HepG2 (cell line): Measurements from ENCODE around the gene ATRIP. TPM values are rescaled to one million over a fixed set of nuclear protein-coding genes. Genes with fewer than 3 reads are reported as not detected.

Source experiments
- ATAC-seq: fragments of 200-7000 bp; cut with Tn5 transposase; 3 replicates; pipeline ENCODE4 v1.9.1; 2020; ENCODE audit warnings: mild to moderate bottlenecking, moderate library complexity
- BruUV-seq: library from RNA; stranded (reverse); fragments of 400-500 nt; replicated peaks from 2 replicates; lab custom pipeline; 2021; lab: Mats Ljungman, UMichigan
- CTCF ChIA-PET: fragments of 300-600 bp; formaldehyde crosslinking; extraction: SDS; loops from one replicate; lab custom pipeline; 2021; ENCODE audit warnings: low total read pairs, inconsistent platforms, low intra/inter-chr PET ratio; lab: Yijun Ruan, JAX
- POLR2A ChIA-PET: fragments of 350-600 bp; sonication (Branson Sonifier 250); formaldehyde crosslinking; loops from one replicate; lab custom pipeline; 2020; ENCODE audit warnings: antibody characterized with exemption, inconsistent platforms; lab: Yijun Ruan, JAX
- DNase-seq: peaks from one replicate; pipeline ENCODE4 v3.0.0-alpha.2; 2015; ENCODE audit warnings: low spot score
- FAIRE-seq: peaks from 3 replicates; lab custom pipeline; 2011; peaks lifted over from hg19 to GRCh38; lab: Jason Lieb, UNC
- H2AFZ ChIP-seq: one replicate; pipeline ENCODE4 v1.6.1; 2011; ENCODE audit warnings: low read length, inconsistent platforms
- H3K27ac ChIP-seq: fragments of 300-600 bp; 3 replicates; pipeline ENCODE4 v1.8.0; 2011; ENCODE audit warnings: mixed run types, mild to moderate bottlenecking, mixed read lengths, low read length, inconsistent platforms; ENCODE audit not compliant: insufficient read depth; ENCODE audit errors: extremely low read length
- H3K27me3 ChIP-seq, 2 experiments: fragments of 200-600 bp in 1 of 2; 2 replicates in 1 of 2; 3 replicates in 1 of 2; pipeline versions ENCODE4 v1.6.0 to v1.8.0; 2011; ENCODE audit warnings: low read length in 2 of 2, mild to moderate bottlenecking in 2 of 2, moderate library complexity in 2 of 2, inconsistent platforms in 1 of 2; ENCODE audit not compliant: insufficient read depth in 2 of 2, control insufficient read depth in 1 of 2
- H3K36me3 ChIP-seq, 2 experiments: fragments of 200-600 bp in 1 of 2; replicated peaks in 1 of 2; 2 replicates in 1 of 2; 3 replicates in 1 of 2; pipeline versions ENCODE4 v1.5.1 to v1.8.0; 2011; ENCODE audit warnings: low read length in 2 of 2, inconsistent platforms in 1 of 2; ENCODE audit not compliant: insufficient read depth in 2 of 2, control insufficient read depth in 1 of 2
- H3K4me1 ChIP-seq: 2 replicates; pipeline ENCODE4 v1.5.1; 2012; ENCODE audit warnings: low read length, inconsistent platforms; ENCODE audit not compliant: insufficient read depth
- H3K4me2 ChIP-seq: 2 replicates; pipeline ENCODE4 v1.6.0; 2011; ENCODE audit warnings: low read depth, low read length, inconsistent platforms
- H3K4me3 ChIP-seq, 3 experiments: fragments of 200-600 bp in 1 of 3; sonication (generic), shearing (Covaris generic) in 1 of 3; replicated peaks in 1 of 3; 2 replicates each; pipeline ENCODE4 v1.5.1; 2011 to 2016; ENCODE audit warnings: low read length in 3 of 3, inconsistent platforms in 2 of 3, low read depth in 2 of 3, mild to moderate bottlenecking in 2 of 3, control low read depth in 1 of 3, mixed read lengths in 1 of 3; ENCODE audit not compliant: insufficient read depth in 1 of 3
- H3K79me2 ChIP-seq: one replicate; pipeline ENCODE4 v1.6.1; 2011; ENCODE audit warnings: low read length, inconsistent platforms; ENCODE audit not compliant: insufficient read depth
- H3K9ac ChIP-seq: 2 replicates; pipeline ENCODE4 v1.6.0; 2011; ENCODE audit warnings: mild to moderate bottlenecking, low read depth, low read length, inconsistent platforms; ENCODE audit not compliant: insufficient read depth
- H3K9me3 ChIP-seq: 2 replicates; pipeline ENCODE4 v1.5.1; 2012; ENCODE audit warnings: mild to moderate bottlenecking, low read length
- H4K20me1 ChIP-seq: 2 replicates; pipeline ENCODE4 v1.6.0; 2011; ENCODE audit warnings: inconsistent platforms, mild to moderate bottlenecking, low read length, moderate library complexity; ENCODE audit not compliant: insufficient read depth
- MAFG ChIP-seq: sonication (generic); formaldehyde crosslinking; IDR thresholded peaks from 2 replicates; pipeline ENCODE4 v1.5.1; 2020; ENCODE audit warnings: mild to moderate bottlenecking, missing genetic modification reagents
- NCOR1 ChIP-seq: fragments of 200-600 bp; sonication (generic); IDR thresholded peaks from 2 replicates; pipeline ENCODE4 v1.7.0; 2017; ENCODE audit warnings: antibody characterized with exemption, low read length, borderline replicate concordance
- YY1 ChIP-seq: IDR thresholded peaks from 2 replicates; pipeline ENCODE4 v1.6.1; 2011; ENCODE audit warnings: low read length, low read depth, moderate library complexity, mild to moderate bottlenecking; ENCODE audit not compliant: insufficient read depth, insufficient replicate concordance
- ZBTB38 ChIP-seq: sonication (generic); formaldehyde crosslinking; IDR thresholded peaks from 2 replicates; pipeline ENCODE4 v1.5.1; 2020; ENCODE audit warnings: mild to moderate bottlenecking, missing genetic modification reagents
- ZNF501 ChIP-seq: sonication (generic); formaldehyde crosslinking; IDR thresholded peaks from 2 replicates; pipeline ENCODE4 v1.5.1; 2020; ENCODE audit warnings: mild to moderate bottlenecking, moderate library complexity, missing genetic modification reagents
- WGBS: methylation state at CpG from one replicate; pipeline ENCODE4 v1.1.6; 2017; ENCODE audit warnings: low lambda C conversion rate; 5-methylcytosine and 5-hydroxymethylcytosine counted together
- in situ Hi-C: cut with HindIII; loops from 2 replicates; pipeline ENCODE4 v1.10.0; 2017; ENCODE audit warnings: low pct_unique_long_range_greater_than_20kb; ENCODE audit not compliant: extremely low pct_ligation_motif_present
- intact Hi-C: fragments of 100-400 bp; cut with micrococcal nuclease; formaldehyde crosslinking; loops from one replicate; pipeline ENCODE4 v1.10.0; 2022; ENCODE audit not compliant: unreplicated experiment
- polyA plus RNA-seq, 8 experiments: library from polyadenylated mRNA; depleted of rRNA in 3 of 8; stranded (reverse) in 7 of 8; unstranded in 1 of 8; fragments of >200 nt; fragmentation: Illumina TruSeq in 4 of 8; extraction: Trizol in 4 of 8; gene quantifications; 2 replicates each; pipeline versions ENCODE4 v1.2.1 to v1.2.3, GENCODE V29; 2011 to 2016; ENCODE audit warnings: low read depth in 4 of 8, missing spikeins in 1 of 8, mixed read lengths in 1 of 8; ENCODE audit not compliant: insufficient read depth in 1 of 8
- total RNA-seq, 5 experiments: library from RNA; depleted of rRNA; stranded (reverse); fragments of >200 nt; fragmentation: Illumina TruSeq; extraction: Trizol; gene quantifications; 2 replicates each; pipeline ENCODE4 v1.2.3, GENCODE V29; 2016; ENCODE audit warnings: low read depth in 1 of 5
- TF ChIP-seq, protein P1 (sequence below): IDR thresholded peaks from 2 replicates; pipeline ENCODE4 v1.6.1; 2016; ENCODE audit warnings: low read depth
- TF ChIP-seq, protein P2 (sequence below): sonication (generic); formaldehyde crosslinking; IDR thresholded peaks from 2 replicates; pipeline ENCODE4 v1.5.1; 2020; ENCODE audit warnings: mild to moderate bottlenecking, missing genetic modification reagents, moderate library complexity
- TF ChIP-seq, protein P3 (sequence below): sonication (generic); formaldehyde crosslinking; IDR thresholded peaks from one replicate; pipeline ENCODE4 v1.5.1; 2020; ENCODE audit warnings: mild to moderate bottlenecking, missing genetic modification reagents; ENCODE audit errors: not compliant biosample characterization

The ATRIP gene
- total and polyA plus RNA-seq, 2 of the 13 experiments (the other 11 are each of a cell fraction or from before 2014, with no cell fraction given), result 5.1 to 12.5 TPM

DNA sequence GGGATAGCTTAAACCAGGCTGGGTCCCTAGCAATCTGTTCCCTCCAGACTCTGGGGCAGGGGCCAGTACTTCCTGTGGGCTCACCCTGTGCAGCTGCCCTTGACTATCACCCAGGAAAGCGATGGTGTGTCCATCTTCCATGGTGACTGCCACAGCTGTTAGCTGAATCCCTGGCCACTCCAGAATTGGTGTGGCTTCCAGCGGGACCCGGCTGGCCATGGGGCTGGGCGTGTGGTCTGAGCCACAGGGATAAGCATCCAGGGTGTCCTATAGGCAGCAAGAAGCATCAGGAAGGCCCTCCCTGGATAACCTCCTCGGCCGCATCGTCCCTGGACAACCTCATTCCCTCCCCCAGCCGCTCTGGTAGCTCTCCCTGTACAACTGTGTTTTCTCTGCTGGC lies 23.9 kb upstream of the ATRIP start:
- FAIRE-seq, result no peak
- H3K4me3 ChIP-seq, result no peak overlapping the region
- H3K79me2 ChIP-seq, result peaks cover 63% of the 10 kb centered on the region
- POLR2A ChIA-PET, result interaction anchor here (1.4 to 11.1 kb wide), 5 partner anchors 8 to 22 kb away, joined by 5 to 130 read pairs (median 10); partner anchors contain the start of genes CCDC51, PLXNB1 and TMA7
- in situ Hi-C loops (no loop called here), intact Hi-C loops (no loop called here)
- no peak overlapping the region for H2AFZ ChIP-seq
- no peak for DNase-seq
- no peaks in the 10 kb centered on the region for H3K27me3 ChIP-seq
- no peaks in the 10 kb centered on the region for H3K9me3 ChIP-seq
- H3K36me3 ChIP-seq, result peaks cover 54 to 79% of the 10 kb centered on the region in 2 experiments
- no peak for ATAC-seq
- WGBS, result 99% methylated on average over 7 of the region's 8 CpGs
- H3K4me1 ChIP-seq, result peaks cover 58% of the 10 kb centered on the region
- H3K4me2 ChIP-seq, result no peak overlapping the region
- CTCF ChIA-PET, result interaction anchor here (2.0 kb wide), 1 partner anchor 13 kb away, joined by 16 read pairs; no protein-coding TSS in a partner anchor
- peaks cover 74% of the 10 kb centered on the region for H4K20me1 ChIP-seq
- H3K27ac ChIP-seq, result no peak overlapping the region
- BruUV-seq, result no TSS peak
- no peak overlapping the region for H3K9ac ChIP-seq
- TF ChIP-seq, protein P1, sequence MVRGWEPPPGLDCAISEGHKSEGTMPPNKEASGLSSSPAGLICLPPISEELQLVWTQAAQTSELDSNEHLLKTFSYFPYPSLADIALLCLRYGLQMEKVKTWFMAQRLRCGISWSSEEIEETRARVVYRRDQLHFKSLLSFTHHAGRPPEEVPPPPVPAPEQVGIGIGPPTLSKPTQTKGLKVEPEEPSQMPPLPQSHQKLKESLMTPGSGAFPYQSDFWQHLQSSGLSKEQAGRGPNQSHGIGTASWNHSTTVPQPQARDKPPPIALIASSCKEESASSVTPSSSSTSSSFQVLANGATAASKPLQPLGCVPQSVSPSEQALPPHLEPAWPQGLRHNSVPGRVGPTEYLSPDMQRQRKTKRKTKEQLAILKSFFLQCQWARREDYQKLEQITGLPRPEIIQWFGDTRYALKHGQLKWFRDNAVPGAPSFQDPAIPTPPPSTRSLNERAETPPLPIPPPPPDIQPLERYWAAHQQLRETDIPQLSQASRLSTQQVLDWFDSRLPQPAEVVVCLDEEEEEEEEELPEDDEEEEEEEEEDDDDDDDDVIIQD (CRISPR knock-in tag), result no peak
- TF ChIP-seq YY1, result no peak
- TF ChIP-seq ZBTB38 (CRISPR knock-in tag), result no peak
- TF ChIP-seq NCOR1, result 0 out of 2 replicates have a peak, but pooled peaks have one; percentile 12
- TF ChIP-seq ZNF501, result no peak
- TF ChIP-seq MAFG (CRISPR knock-in tag), result no peak
- TF ChIP-seq, protein P2, sequence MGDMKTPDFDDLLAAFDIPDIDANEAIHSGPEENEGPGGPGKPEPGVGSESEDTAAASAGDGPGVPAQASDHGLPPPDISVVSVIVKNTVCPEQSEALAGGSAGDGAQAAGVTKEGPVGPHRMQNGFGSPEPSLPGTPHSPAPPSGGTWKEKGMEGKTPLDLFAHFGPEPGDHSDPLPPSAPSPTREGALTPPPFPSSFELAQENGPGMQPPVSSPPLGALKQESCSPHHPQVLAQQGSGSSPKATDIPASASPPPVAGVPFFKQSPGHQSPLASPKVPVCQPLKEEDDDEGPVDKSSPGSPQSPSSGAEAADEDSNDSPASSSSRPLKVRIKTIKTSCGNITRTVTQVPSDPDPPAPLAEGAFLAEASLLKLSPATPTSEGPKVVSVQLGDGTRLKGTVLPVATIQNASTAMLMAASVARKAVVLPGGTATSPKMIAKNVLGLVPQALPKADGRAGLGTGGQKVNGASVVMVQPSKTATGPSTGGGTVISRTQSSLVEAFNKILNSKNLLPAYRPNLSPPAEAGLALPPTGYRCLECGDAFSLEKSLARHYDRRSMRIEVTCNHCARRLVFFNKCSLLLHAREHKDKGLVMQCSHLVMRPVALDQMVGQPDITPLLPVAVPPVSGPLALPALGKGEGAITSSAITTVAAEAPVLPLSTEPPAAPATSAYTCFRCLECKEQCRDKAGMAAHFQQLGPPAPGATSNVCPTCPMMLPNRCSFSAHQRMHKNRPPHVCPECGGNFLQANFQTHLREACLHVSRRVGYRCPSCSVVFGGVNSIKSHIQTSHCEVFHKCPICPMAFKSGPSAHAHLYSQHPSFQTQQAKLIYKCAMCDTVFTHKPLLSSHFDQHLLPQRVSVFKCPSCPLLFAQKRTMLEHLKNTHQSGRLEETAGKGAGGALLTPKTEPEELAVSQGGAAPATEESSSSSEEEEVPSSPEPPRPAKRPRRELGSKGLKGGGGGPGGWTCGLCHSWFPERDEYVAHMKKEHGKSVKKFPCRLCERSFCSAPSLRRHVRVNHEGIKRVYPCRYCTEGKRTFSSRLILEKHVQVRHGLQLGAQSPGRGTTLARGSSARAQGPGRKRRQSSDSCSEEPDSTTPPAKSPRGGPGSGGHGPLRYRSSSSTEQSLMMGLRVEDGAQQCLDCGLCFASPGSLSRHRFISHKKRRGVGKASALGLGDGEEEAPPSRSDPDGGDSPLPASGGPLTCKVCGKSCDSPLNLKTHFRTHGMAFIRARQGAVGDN (CRISPR knock-in tag), result peak; percentile 20; the same call in 1 of the 2 replicates
- TF ChIP-seq, protein P3, sequence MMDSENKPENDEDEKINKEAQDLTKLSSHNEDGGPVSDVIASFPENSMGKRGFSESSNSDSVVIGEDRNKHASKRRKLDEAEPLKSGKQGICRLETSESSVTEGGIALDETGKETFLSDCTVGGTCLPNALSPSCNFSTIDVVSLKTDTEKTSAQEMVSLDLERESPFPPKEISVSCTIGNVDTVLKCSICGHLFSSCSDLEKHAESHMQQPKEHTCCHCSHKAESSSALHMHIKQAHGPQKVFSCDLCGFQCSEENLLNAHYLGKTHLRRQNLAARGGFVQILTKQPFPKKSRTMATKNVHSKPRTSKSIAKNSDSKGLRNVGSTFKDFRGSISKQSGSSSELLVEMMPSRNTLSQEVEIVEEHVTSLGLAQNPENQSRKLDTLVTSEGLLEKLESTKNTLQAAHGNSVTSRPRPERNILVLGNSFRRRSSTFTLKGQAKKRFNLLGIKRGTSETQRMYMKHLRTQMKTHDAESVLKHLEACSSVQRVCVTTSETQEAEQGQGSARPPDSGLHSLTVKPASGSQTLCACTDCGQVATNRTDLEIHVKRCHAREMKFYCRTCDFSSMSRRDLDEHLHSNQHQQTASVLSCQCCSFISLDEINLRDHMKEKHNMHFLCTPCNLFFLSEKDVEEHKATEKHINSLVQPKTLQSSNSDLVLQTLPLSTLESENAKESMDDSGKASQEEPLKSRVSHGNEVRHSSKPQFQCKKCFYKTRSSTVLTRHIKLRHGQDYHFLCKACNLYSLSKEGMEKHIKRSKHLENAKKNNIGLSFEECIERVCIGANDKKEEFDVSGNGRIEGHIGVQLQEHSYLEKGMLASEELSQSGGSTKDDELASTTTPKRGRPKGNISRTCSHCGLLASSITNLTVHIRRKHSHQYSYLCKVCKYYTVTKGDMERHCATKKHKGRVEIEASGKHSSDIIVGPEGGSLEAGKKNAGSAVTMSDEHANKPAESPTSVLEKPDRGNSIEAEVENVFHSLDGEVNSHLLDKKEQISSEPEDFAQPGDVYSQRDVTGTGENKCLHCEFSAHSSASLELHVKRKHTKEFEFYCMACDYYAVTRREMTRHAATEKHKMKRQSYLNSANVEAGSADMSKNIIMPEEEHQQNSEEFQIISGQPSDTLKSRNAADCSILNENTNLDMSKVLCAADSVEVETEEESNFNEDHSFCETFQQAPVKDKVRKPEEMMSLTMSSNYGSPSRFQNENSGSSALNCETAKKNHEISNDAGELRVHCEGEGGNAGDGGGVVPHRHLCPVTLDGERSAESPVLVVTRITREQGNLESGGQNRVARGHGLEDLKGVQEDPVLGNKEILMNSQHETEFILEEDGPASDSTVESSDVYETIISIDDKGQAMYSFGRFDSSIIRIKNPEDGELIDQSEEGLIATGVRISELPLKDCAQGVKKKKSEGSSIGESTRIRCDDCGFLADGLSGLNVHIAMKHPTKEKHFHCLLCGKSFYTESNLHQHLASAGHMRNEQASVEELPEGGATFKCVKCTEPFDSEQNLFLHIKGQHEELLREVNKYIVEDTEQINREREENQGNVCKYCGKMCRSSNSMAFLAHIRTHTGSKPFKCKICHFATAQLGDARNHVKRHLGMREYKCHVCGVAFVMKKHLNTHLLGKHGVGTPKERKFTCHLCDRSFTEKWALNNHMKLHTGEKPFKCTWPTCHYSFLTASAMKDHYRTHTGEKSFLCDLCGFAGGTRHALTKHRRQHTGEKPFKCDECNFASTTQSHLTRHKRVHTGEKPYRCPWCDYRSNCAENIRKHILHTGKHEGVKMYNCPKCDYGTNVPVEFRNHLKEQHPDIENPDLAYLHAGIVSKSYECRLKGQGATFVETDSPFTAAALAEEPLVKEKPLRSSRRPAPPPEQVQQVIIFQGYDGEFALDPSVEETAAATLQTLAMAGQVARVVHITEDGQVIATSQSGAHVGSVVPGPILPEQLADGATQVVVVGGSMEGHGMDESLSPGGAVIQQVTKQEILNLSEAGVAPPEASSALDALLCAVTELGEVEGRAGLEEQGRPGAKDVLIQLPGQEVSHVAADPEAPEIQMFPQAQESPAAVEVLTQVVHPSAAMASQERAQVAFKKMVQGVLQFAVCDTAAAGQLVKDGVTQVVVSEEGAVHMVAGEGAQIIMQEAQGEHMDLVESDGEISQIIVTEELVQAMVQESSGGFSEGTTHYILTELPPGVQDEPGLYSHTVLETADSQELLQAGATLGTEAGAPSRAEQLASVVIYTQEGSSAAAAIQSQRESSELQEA, result no peak
